Measurements from ENCODE around the gene IL1RAPL2.

The IL1RAPL2 gene

GRCh38 chrX:105375816-105376215 is 809.8 kb downstream of the IL1RAPL2 start:
- H3K27ac ChIP-seq (ENCODE audit: low read length) = no peak overlapping the region

GRCh38 chrX:105424729-105425128 is 858.7 kb downstream of the IL1RAPL2 start:
- no peaks in the 10 kb centered on the region for H3K36me3 ChIP-seq (replicated peaks; ENCODE audit: low read depth, low read length)
- H2AFZ ChIP-seq (ENCODE audit: low read depth, low read length) = no peak overlapping the region
- H4K20me1 ChIP-seq (ENCODE audit: insufficient read depth, low read length) = no peaks in the 10 kb centered on the region
- H3K9ac ChIP-seq (ENCODE audit: low read length) = no peak overlapping the region
- H3K79me2 ChIP-seq (ENCODE audit: low read length) = no peaks in the 10 kb centered on the region
- no peak for TF ChIP-seq EZH2phosphoT487 (IDR thresholded peaks at IDR 0.05; ENCODE audit: low read depth)
- TF ChIP-seq CTCF (IDR thresholded peaks at IDR 0.05; ENCODE audit: low read depth, low read length) = no peak
- H3K4me1 ChIP-seq (ENCODE audit: low read length) = no peaks in the 10 kb centered on the region
- H3K4me2 ChIP-seq (ENCODE audit: low read length) = no peak overlapping the region
- H3K4me3 ChIP-seq (ENCODE audit: low read length) = no peak overlapping the region
- no peak overlapping the region for H3K27ac ChIP-seq (ENCODE audit: low read length)
- peaks cover 7% of the 10 kb centered on the region; the same call in 1 of the 2 replicates for H3K9me3 ChIP-seq (ENCODE audit: insufficient read depth, low read length)
- no peaks in the 10 kb centered on the region for H3K27me3 ChIP-seq (ENCODE audit: low read depth, low read length)

More at GRCh38 chrX:105375816-105376215, 809.8 kb downstream of the IL1RAPL2 start:
- Histone ChIP-seq H3K79me2 (ENCODE audit: low read length) (no peaks in the 10 kb centered on the region), H3K27me3 (ENCODE audit: low read depth, low read length) (no peaks in the 10 kb centered on the region), H4K20me1 (ENCODE audit: insufficient read depth, low read length) (no peaks in the 10 kb centered on the region), H3K4me1 (ENCODE audit: low read length) (no peaks in the 10 kb centered on the region), H3K36me3 (replicated peaks; ENCODE audit: low read depth, low read length) (no peaks in the 10 kb centered on the region), H3K4me3 (ENCODE audit: low read length) (no peak overlapping the region), H3K9ac (ENCODE audit: low read length) (no peak overlapping the region), H3K9me3 (ENCODE audit: insufficient read depth, low read length) (no peaks in the 10 kb centered on the region), H3K4me2 (ENCODE audit: low read length) (no peak overlapping the region), H2AFZ (ENCODE audit: low read depth, low read length) (peak overlapping the region; percentile 40)
- TF ChIP-seq EZH2phosphoT487 (IDR thresholded peaks at IDR 0.05; ENCODE audit: low read depth) = no peak
- TF ChIP-seq CTCF (IDR thresholded peaks at IDR 0.05; ENCODE audit: low read depth, low read length) = no peak

GRCh38 chrX:105451401-105451800 is 885.4 kb downstream of the IL1RAPL2 start:
- TF ChIP-seq EZH2phosphoT487 (IDR thresholded peaks at IDR 0.05; ENCODE audit: low read depth) (no peak), CTCF (IDR thresholded peaks at IDR 0.05; ENCODE audit: low read depth, low read length) (no peak)
- H3K4me1 ChIP-seq (ENCODE audit: low read length) = no peaks in the 10 kb centered on the region
- no peaks in the 10 kb centered on the region for H3K36me3 ChIP-seq (replicated peaks; ENCODE audit: low read depth, low read length)
- no peak overlapping the region for H2AFZ ChIP-seq (ENCODE audit: low read depth, low read length)
- H3K27me3 ChIP-seq (ENCODE audit: low read depth, low read length) = no peaks in the 10 kb centered on the region
- H3K4me2 ChIP-seq (ENCODE audit: low read length) = no peak overlapping the region
- no peak overlapping the region for H3K4me3 ChIP-seq (ENCODE audit: low read length)
- H3K27ac ChIP-seq (ENCODE audit: low read length) = no peak overlapping the region
- H3K9me3 ChIP-seq (ENCODE audit: insufficient read depth, low read length) = no peaks in the 10 kb centered on the region
- no peak overlapping the region for H3K9ac ChIP-seq (ENCODE audit: low read length)
- no peaks in the 10 kb centered on the region for H4K20me1 ChIP-seq (ENCODE audit: insufficient read depth, low read length)
- H3K79me2 ChIP-seq (ENCODE audit: low read length) = no peaks in the 10 kb centered on the region

- Histone ChIP-seq H3K4me2 (ENCODE audit: low read length) (no peak overlapping the region), H3K36me3 (replicated peaks; ENCODE audit: low read depth, low read length) (no peaks in the 10 kb centered on the region), H3K27ac (ENCODE audit: low read length) (no peak overlapping the region), H3K9ac (ENCODE audit: low read length) (no peak overlapping the region), H2AFZ (ENCODE audit: low read depth, low read length) (peak overlapping the region; percentile 46; the same call in 1 of the 2 replicates), H3K27me3 (ENCODE audit: low read depth, low read length) (no peaks in the 10 kb centered on the region), H3K4me1 (ENCODE audit: low read length) (peaks cover 20% of the 10 kb centered on the region), H3K4me3 (ENCODE audit: low read length) (no peak overlapping the region), H3K9me3 (ENCODE audit: insufficient read depth, low read length) (no peaks in the 10 kb centered on the region), H3K79me2 (ENCODE audit: low read length) (no peaks in the 10 kb centered on the region), H4K20me1 (ENCODE audit: insufficient read depth, low read length) (no peaks in the 10 kb centered on the region)
- TF ChIP-seq EZH2phosphoT487 (IDR thresholded peaks at IDR 0.05; ENCODE audit: low read depth) = no peak
- no peak for TF ChIP-seq CTCF (IDR thresholded peaks at IDR 0.05; ENCODE audit: low read depth, low read length)
Observed at GRCh38 chrX:105458846-105459245, 892.8 kb downstream of the IL1RAPL2 start.

Measured in OCI-LY3 (cell line).